SH-SY5Y (cell line): Measurements from ENCODE around the gene ACVR1C.

Experiments used
- GATA2 ChIP-seq: IDR thresholded peaks from 2 replicates; pipeline ENCODE4 v1.6.1; 2011; ENCODE audit warnings: mild to moderate bottlenecking, low read depth, low read length
- GATA3 ChIP-seq: IDR thresholded peaks from 2 replicates; pipeline ENCODE4 v1.6.1; 2011; ENCODE audit warnings: low read depth, mild to moderate bottlenecking, low read length, moderate library complexity

DNA sequence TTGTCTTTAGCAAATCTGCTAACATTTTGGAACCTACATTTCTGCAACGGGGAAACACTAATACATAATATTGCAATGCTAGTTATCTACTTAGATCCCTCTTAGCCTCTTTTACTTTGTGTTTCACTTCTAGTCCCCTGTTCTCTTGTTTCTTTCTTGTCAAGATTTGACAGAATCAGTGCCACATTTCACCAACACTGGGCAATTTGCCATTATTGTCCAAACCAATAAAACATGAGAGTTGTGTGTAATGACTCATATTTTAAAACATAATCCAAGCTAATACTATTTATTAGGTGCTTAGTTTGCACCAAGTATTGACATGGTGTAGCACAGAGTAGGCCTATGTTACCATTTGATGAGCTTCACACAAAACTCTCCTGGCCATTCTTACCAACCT, 33.7 kb upstream of the ACVR1C start:
- TF ChIP-seq GATA3 = no peak
- TF ChIP-seq GATA2 = no peak
